H1 (cell line): Measurements from ENCODE around the gene PCDHA7. TPM values are rescaled to one million over a fixed set of nuclear protein-coding genes. Genes with fewer than 3 reads are reported as not detected.
A peak's percentile ranks its signal among the peaks of the same experiment; 100 is the strongest.

Experiments used
- CTCF ChIA-PET: fragments of 300-600 bp; sonication (Branson Sonifier 250); formaldehyde crosslinking; loops from one replicate; lab custom pipeline; 2021; ENCODE audit not compliant: partially characterized antibody; lab: Charles Lee
- POLR2A ChIA-PET: fragments of 300-600 bp; sonication (Branson Sonifier 250); formaldehyde crosslinking; loops from one replicate; lab custom pipeline; 2021; ENCODE audit warnings: inconsistent platforms; ENCODE audit not compliant: partially characterized antibody; lab: Charles Lee
- DNase-seq, 2 experiments: peaks; one replicate each; pipeline versions ENCODE4 v3.0.0 to v3.0.0-alpha.2; 2010 to 2022; ENCODE audit warnings: low spot score in 2 of 2, low read depth in 1 of 2, mixed read lengths in 1 of 2
- FAIRE-seq: peaks from 2 replicates; lab custom pipeline; 2011; peaks lifted over from hg19 to GRCh38; lab: Jason Lieb, UNC
- H2AFZ ChIP-seq: 2 replicates; pipeline ENCODE4 v1.8.1; 2012; ENCODE audit warnings: low read length, inconsistent platforms
- H2AK5ac ChIP-seq: 2 replicates; pipeline ENCODE4 v1.6.1; 2013; ENCODE audit warnings: low read depth, low read length
- H2BK120ac ChIP-seq: replicated peaks from 2 replicates; pipeline ENCODE3; 2013; ENCODE audit warnings: low read depth, low read length, inconsistent platforms
- H2BK12ac ChIP-seq: 2 replicates; pipeline ENCODE4 v1.6.1; 2013; ENCODE audit warnings: low read depth, low read length
- H2BK15ac ChIP-seq: 2 replicates; pipeline ENCODE4 v1.6.1; 2013; ENCODE audit warnings: low read length
- H2BK20ac ChIP-seq: 2 replicates; pipeline ENCODE4 v1.6.1; 2013; ENCODE audit warnings: low read length
- H2BK5ac ChIP-seq: 2 replicates; pipeline ENCODE4 v1.6.1; 2013; ENCODE audit warnings: low read depth, low read length
- H3K14ac ChIP-seq: 2 replicates; pipeline ENCODE4 v1.6.1; 2013; ENCODE audit warnings: inconsistent platforms; ENCODE audit not compliant: insufficient read length
- H3K18ac ChIP-seq: 2 replicates; pipeline ENCODE4 v1.6.1; 2013; ENCODE audit warnings: low read length; ENCODE audit errors: extremely low read depth
- H3K23ac ChIP-seq: 2 replicates; pipeline ENCODE4 v1.6.1; 2013; ENCODE audit warnings: inconsistent platforms; ENCODE audit not compliant: insufficient read length
- H3K23me2 ChIP-seq: 2 replicates; pipeline ENCODE4 v1.6.1; 2013; ENCODE audit warnings: low read depth, low read length
- H3K27ac ChIP-seq: 2 replicates; pipeline ENCODE4 v1.6.1; 2011; ENCODE audit warnings: low read depth, low read length, inconsistent platforms
- H3K27me3 ChIP-seq, 4 experiments: replicated peaks in 1 of 4; 1 replicate in 1 of 4; 2 replicates in 3 of 4; pipeline versions ENCODE4 v1.6.1 to v1.8.1; 2011 to 2013; ENCODE audit warnings: low read length in 3 of 4, mild to moderate bottlenecking in 3 of 4, inconsistent platforms in 2 of 4, mixed read lengths in 2 of 4, moderate library complexity in 1 of 4; ENCODE audit not compliant: control insufficient read depth in 3 of 4, insufficient read depth in 3 of 4; ENCODE audit errors: extremely low read depth in 1 of 4
- H3K36me3 ChIP-seq, 4 experiments: 2 replicates each; pipeline versions ENCODE4 v1.6.1 to v1.8.1; 2011 to 2013; ENCODE audit warnings: mild to moderate bottlenecking in 4 of 4, low read length in 3 of 4, moderate library complexity in 2 of 4, control low read depth in 1 of 4, inconsistent platforms in 1 of 4; ENCODE audit not compliant: insufficient read depth in 4 of 4, control insufficient read depth in 2 of 4
- H3K4ac ChIP-seq: replicated peaks from 2 replicates; pipeline ENCODE3; 2013; ENCODE audit warnings: low read length, low read depth, mixed read lengths, inconsistent platforms; ENCODE audit not compliant: insufficient read length
- H3K4me1 ChIP-seq, 4 experiments: replicated peaks in 1 of 4; 1 replicate in 1 of 4; 2 replicates in 3 of 4; pipeline versions ENCODE4 v1.6.1 to v1.8.1; 2011 to 2013; ENCODE audit warnings: low read length in 3 of 4, inconsistent platforms in 2 of 4, mixed read lengths in 1 of 4; ENCODE audit not compliant: insufficient read depth in 4 of 4, control insufficient read depth in 3 of 4
- H3K4me2 ChIP-seq, 2 experiments: 2 replicates each; pipeline versions ENCODE4 v1.6.1 to v1.8.1; 2011 to 2013; ENCODE audit warnings: low read depth in 2 of 2, low read length in 2 of 2, control low read depth in 1 of 2, inconsistent platforms in 1 of 2, mild to moderate bottlenecking in 1 of 2; ENCODE audit not compliant: insufficient read depth in 1 of 2
- H3K4me3 ChIP-seq, 4 experiments: fragments of 200-600, 300-600 bp in 1 of 4; sonication (generic), shearing (Covaris generic), sonication (Bioruptor Twin) in 1 of 4; 2 replicates each; pipeline versions ENCODE4 v1.5.1 to v1.8.1; 2011 to 2016; ENCODE audit warnings: low read length in 4 of 4, low read depth in 3 of 4, control low read depth in 2 of 4, inconsistent platforms in 2 of 4, mild to moderate bottlenecking in 2 of 4, mixed read lengths in 1 of 4, moderate library complexity in 1 of 4; ENCODE audit not compliant: insufficient read depth in 2 of 4; ENCODE audit errors: extremely low read depth in 1 of 4
- H3K56ac ChIP-seq: replicated peaks from 2 replicates; pipeline ENCODE3; 2013; ENCODE audit warnings: low read depth, mild to moderate bottlenecking, mixed read lengths, low read length, inconsistent platforms; ENCODE audit not compliant: insufficient read length
- H3K79me1 ChIP-seq: 2 replicates; pipeline ENCODE4 v1.6.1; 2013; ENCODE audit warnings: low read depth, low read length, control low read depth
- H3K79me2 ChIP-seq, 2 experiments: 2 replicates each; pipeline versions ENCODE4 v1.6.1 to v1.8.1; 2012 to 2013; ENCODE audit warnings: low read length in 2 of 2, mild to moderate bottlenecking in 2 of 2, inconsistent platforms in 1 of 2; ENCODE audit not compliant: insufficient read depth in 2 of 2, control insufficient read depth in 1 of 2
- H3K9ac ChIP-seq, 4 experiments: replicated peaks in 1 of 4; 1 replicate in 1 of 4; 2 replicates in 3 of 4; pipeline versions ENCODE4 v1.6.1 to v1.8.1; 2011 to 2013; ENCODE audit warnings: low read depth in 3 of 4, low read length in 3 of 4, control low read depth in 2 of 4, mild to moderate bottlenecking in 2 of 4, moderate library complexity in 2 of 4, inconsistent platforms in 1 of 4; ENCODE audit errors: extremely low read depth in 1 of 4
- H3K9me3 ChIP-seq, 2 experiments: 2 replicates each; pipeline versions ENCODE4 v1.6.1 to v1.8.1; 2012 to 2013; ENCODE audit warnings: mild to moderate bottlenecking in 2 of 2, moderate library complexity in 2 of 2, control low read depth in 1 of 2, inconsistent platforms in 1 of 2, low read depth in 1 of 2, low read length in 1 of 2, mixed read lengths in 1 of 2; ENCODE audit not compliant: insufficient read depth in 2 of 2
- H4K20me1 ChIP-seq, 2 experiments: replicated peaks in 1 of 2; 2 replicates each; pipeline versions ENCODE3 to v1.8.1; 2011 to 2013; ENCODE audit warnings: inconsistent platforms in 2 of 2, low read length in 2 of 2, mild to moderate bottlenecking in 1 of 2; ENCODE audit not compliant: insufficient read depth in 2 of 2, control insufficient read depth in 1 of 2
- H4K5ac ChIP-seq: 2 replicates; pipeline ENCODE4 v1.6.1; 2013; ENCODE audit warnings: low read length, low read depth, mixed read lengths, inconsistent platforms; ENCODE audit not compliant: insufficient read length
- H4K8ac ChIP-seq: 2 replicates; pipeline ENCODE4 v1.8.0; 2013; ENCODE audit warnings: mild to moderate bottlenecking, moderate library complexity, low read length, inconsistent platforms; ENCODE audit not compliant: insufficient read depth; ENCODE audit errors: extremely low read depth
- H4K91ac ChIP-seq: replicated peaks from 2 replicates; pipeline ENCODE3; 2013; ENCODE audit warnings: low read length, mixed read lengths, inconsistent platforms; ENCODE audit not compliant: insufficient read length
- BRCA1 ChIP-seq: IDR thresholded peaks from 2 replicates; pipeline ENCODE4 v1.6.1; 2012; ENCODE audit warnings: low read depth, low read length, improper control_type of control experiment
- CBX8 ChIP-seq: fragments of 300-800, 300-1000 bp; sonication (generic); IDR thresholded peaks from 2 replicates; pipeline ENCODE4 v1.7.1; 2016; ENCODE audit warnings: low read depth, low read length, borderline replicate concordance
- CREB1 ChIP-seq: IDR thresholded peaks from 2 replicates; pipeline ENCODE4 v1.6.1; 2012; ENCODE audit warnings: inconsistent platforms
- CTBP2 ChIP-seq: IDR thresholded peaks from 2 replicates; pipeline ENCODE4 v1.7.0; 2011; ENCODE audit warnings: borderline replicate concordance, mild to moderate bottlenecking, moderate library complexity, mixed read lengths, low read length; ENCODE audit not compliant: insufficient read depth, insufficient read length
- EGR1 ChIP-seq: IDR thresholded peaks from 2 replicates; pipeline ENCODE4 v1.6.1; 2011; ENCODE audit warnings: low read depth, low read length, borderline replicate concordance
- KDM5A ChIP-seq: fragments of 200-600 bp; IDR thresholded peaks from 2 replicates; pipeline ENCODE4 v1.7.1; 2012; ENCODE audit warnings: mild to moderate bottlenecking, low read length, inconsistent platforms, mixed read lengths
- POU5F1 ChIP-seq: IDR thresholded peaks from 2 replicates; pipeline ENCODE4 v1.6.1; 2011; ENCODE audit warnings: low read depth, mild to moderate bottlenecking, low read length, moderate library complexity
- RBBP5 ChIP-seq: IDR thresholded peaks from 2 replicates; pipeline ENCODE4 v1.7.1; 2012; ENCODE audit warnings: low read depth, mild to moderate bottlenecking, inconsistent platforms, low read length, moderate library complexity, borderline replicate concordance
- RFX5 ChIP-seq: IDR thresholded peaks from 2 replicates; pipeline ENCODE4 v1.6.1; 2011; ENCODE audit warnings: low read depth, low read length, improper control_type of control experiment, borderline replicate concordance
- SP2 ChIP-seq: IDR thresholded peaks from 2 replicates; pipeline ENCODE4 v1.6.1; 2012; ENCODE audit warnings: mild to moderate bottlenecking, low read length, inconsistent platforms
- TCF12 ChIP-seq: IDR thresholded peaks from 2 replicates; pipeline ENCODE4 v1.6.1; 2011; ENCODE audit warnings: low read depth, mild to moderate bottlenecking, low read length
- ZNF274 ChIP-seq: IDR thresholded peaks from 2 replicates; pipeline ENCODE4 v1.7.0; 2012; ENCODE audit warnings: low read length, borderline replicate concordance; ENCODE audit errors: extremely low read depth
- WGBS, 2 experiments: shearing (Covaris generic) in 1 of 2; methylation state at CpG; one replicate each; pipeline versions ENCODE4 v1.1.6 to v1.1.7; 2013 to 2015; ENCODE audit warnings: low lambda C conversion rate in 2 of 2, mixed read lengths in 2 of 2, inconsistent platforms in 1 of 2, low coverage in 1 of 2, missing lambda C conversion rate in 1 of 2; ENCODE audit not compliant: insufficient replicate concordance in 2 of 2, insufficient coverage in 1 of 2, insufficient read length in 1 of 2; ENCODE audit errors: extremely low coverage in 1 of 2, missing lambda C conversion rate in 1 of 2; 5-methylcytosine and 5-hydroxymethylcytosine counted together
- polyA plus RNA-seq, 7 experiments: library from polyadenylated mRNA; depleted of rRNA in 3 of 7; stranded (reverse) in 5 of 7; unstranded in 2 of 7; fragments of >200 nt in 5 of 7; fragments of 200-250 nt in 2 of 7; gene quantifications; 1 replicate in 5 of 7; 2 replicates in 1 of 7; 4 replicates in 1 of 7; pipeline versions ENCODE4 v1.2.1 to v1.2.3, GENCODE V29; 2011 to 2013; ENCODE audit warnings: missing spikeins in 2 of 7, mixed read lengths in 2 of 7
- total RNA-seq: library from RNA; stranded (reverse); fragmentation: NEBNext Ultra II Directional; extraction: Animal tissue kit (Norgen Biotek cat#: 25700); gene quantifications from 2 replicates; pipeline ENCODE4 v1.2.1, GENCODE V29; 2021
- TF ChIP-seq, protein P1 (sequence below): IDR thresholded peaks from 2 replicates; pipeline ENCODE4 v1.6.1; 2011; ENCODE audit warnings: low read depth, mild to moderate bottlenecking, low read length; ENCODE audit not compliant: insufficient read depth
- TF ChIP-seq, protein P2 (sequence below): IDR thresholded peaks from 2 replicates; pipeline ENCODE4 v1.6.1; 2012; ENCODE audit warnings: inconsistent platforms

The PCDHA7 gene
- total and polyA plus RNA-seq, 2 of the 8 experiments (the other 6 are each of a cell fraction or from before 2014, with no cell fraction given): 0.86 to 1.6 TPM

DNA sequence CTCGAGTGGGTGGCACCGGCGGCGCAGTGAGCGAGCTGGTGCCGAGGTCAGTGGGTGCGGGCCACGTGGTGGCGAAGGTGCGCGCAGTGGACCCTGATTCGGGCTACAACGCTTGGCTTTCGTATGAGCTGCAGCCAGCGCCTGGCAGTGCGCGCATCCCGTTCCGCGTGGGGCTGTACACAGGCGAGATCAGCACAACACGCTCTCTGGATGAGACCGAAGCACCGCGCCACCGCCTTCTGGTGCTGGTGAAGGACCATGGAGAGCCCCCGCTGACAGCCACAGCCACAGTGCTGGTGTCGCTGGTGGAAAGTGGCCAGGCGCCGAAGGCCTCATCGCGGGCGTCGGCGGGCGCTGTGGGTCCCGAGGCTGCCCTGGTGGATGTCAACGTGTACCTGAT, 10.6 kb upstream of the PCDHA7 start:
- H4K20me1 ChIP-seq: peaks cover 0 to 3% of the 10 kb centered on the region in 2 experiments
- H2BK20ac ChIP-seq: no peak overlapping the region
- no peak overlapping the region for H2BK15ac ChIP-seq
- H3K56ac ChIP-seq: no peak overlapping the region
- H4K8ac ChIP-seq: peak overlapping the region; percentile 85; the same call in 1 of the 2 replicates
- peaks cover 0 to 11% of the 10 kb centered on the region in 2 experiments; a peak in 1 of 4 replicates for H3K9me3 ChIP-seq
- no peak overlapping the region for H3K4ac ChIP-seq
- H2BK120ac ChIP-seq: no peak overlapping the region
- H4K91ac ChIP-seq: no peak overlapping the region
- H2AK5ac ChIP-seq: no peak overlapping the region
- peaks cover 0 to 3% (median 0%) of the 10 kb centered on the region in 4 experiments; a peak in 1 of 8 replicates for H3K36me3 ChIP-seq
- no peak overlapping the region for H3K9ac ChIP-seq
- ChIA-PET CTCF (interaction anchor here (0.6 to 5.5 kb wide), 5 partner anchors 11 to 46 kb away, joined by 3 to 49 read pairs (median 4); partner anchors contain the start of genes PCDHA4, PCDHA7 and PCDHA8), POLR2A (no interaction called here)
- no peak overlapping the region for H3K23ac ChIP-seq
- H3K4me3 ChIP-seq: no peak overlapping the region
- no peak overlapping the region for H2BK12ac ChIP-seq
- no peaks in the 10 kb centered on the region for H3K79me2 ChIP-seq
- no peak overlapping the region for H3K27ac ChIP-seq
- H2AFZ ChIP-seq: no peak overlapping the region
- H2BK5ac ChIP-seq: no peak overlapping the region
- FAIRE-seq (no peak), DNase-seq (no peak)
- H3K23me2 ChIP-seq: no peaks in the 10 kb centered on the region
- WGBS, 2 experiments: 98% methylated on average over 38 of the region's 38 CpGs; no CpG with 5 or more reads in 1 of the 2 experiments
- H3K79me1 ChIP-seq: no peaks in the 10 kb centered on the region
- no peak overlapping the region for H3K14ac ChIP-seq
- H3K27me3 ChIP-seq: no peaks in the 10 kb centered on the region
- no peak overlapping the region for H4K5ac ChIP-seq
- no peak overlapping the region for H3K18ac ChIP-seq
- no peaks in the 10 kb centered on the region for H3K4me1 ChIP-seq
- H3K4me2 ChIP-seq: no peak overlapping the region
- TF ChIP-seq SP2 (no peak), ZNF274 (no peak), KDM5A (no peak), CTBP2 (no peak), RFX5 (no peak), EGR1 (no peak), BRCA1 (no peak), CREB1 (no peak), CBX8 (no peak), TCF12 (no peak), POU5F1 (no peak), RBBP5 (no peak)
- TF ChIP-seq, protein P1, sequence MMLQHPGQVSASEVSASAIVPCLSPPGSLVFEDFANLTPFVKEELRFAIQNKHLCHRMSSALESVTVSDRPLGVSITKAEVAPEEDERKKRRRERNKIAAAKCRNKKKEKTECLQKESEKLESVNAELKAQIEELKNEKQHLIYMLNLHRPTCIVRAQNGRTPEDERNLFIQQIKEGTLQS: no peak
- TF ChIP-seq, protein P2, sequence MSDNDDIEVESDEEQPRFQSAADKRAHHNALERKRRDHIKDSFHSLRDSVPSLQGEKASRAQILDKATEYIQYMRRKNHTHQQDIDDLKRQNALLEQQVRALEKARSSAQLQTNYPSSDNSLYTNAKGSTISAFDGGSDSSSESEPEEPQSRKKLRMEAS: no peak
